Measurements from ENCODE around the gene OTUB1.

The OTUB1 gene

GRCh38 chr11:63978551-63979239, 7.5 kb upstream of the OTUB1 start:
- no peaks in the 10 kb centered on the region for H3K27me3 ChIP-seq (ENCODE audit: control insufficient read depth, low read length)
- TF ChIP-seq EZH2phosphoT487 (IDR thresholded peaks at IDR 0.05; ENCODE audit: borderline replicate concordance, low read length): no peak
- TF ChIP-seq CTCF (IDR thresholded peaks at IDR 0.05; ENCODE audit: low read depth, low read length, poor library complexity, severe bottlenecking): no peak
- H3K4me2 ChIP-seq (ENCODE audit: low read length): no peak overlapping the region
- H3K9me3 ChIP-seq (ENCODE audit: control insufficient read depth, insufficient read depth, low read length): no peaks in the 10 kb centered on the region
- peaks cover 37% of the 10 kb centered on the region for H3K4me1 ChIP-seq (ENCODE audit: control insufficient read depth, low read length)
- H3K27ac ChIP-seq (ENCODE audit: low read depth, low read length): no peak overlapping the region
- no peak overlapping the region for H3K4me3 ChIP-seq (ENCODE audit: low read length)
- no peaks in the 10 kb centered on the region for H3F3A ChIP-seq (ENCODE audit: control insufficient read depth, insufficient read depth)
- peaks cover 62% of the 10 kb centered on the region for H3K79me2 ChIP-seq (ENCODE audit: control insufficient read depth, low read length)
- H3K36me3 ChIP-seq (ENCODE audit: control insufficient read depth, low read length): peaks cover 31% of the 10 kb centered on the region
- no peaks in the 10 kb centered on the region; the same call in 1 of the 2 replicates for H4K20me1 ChIP-seq (ENCODE audit: control insufficient read depth, insufficient read depth, low read depth, low read length)
- H3K9me2 ChIP-seq (replicated peaks; ENCODE audit: control insufficient read depth, low read length): no peaks in the 10 kb centered on the region

DNA sequence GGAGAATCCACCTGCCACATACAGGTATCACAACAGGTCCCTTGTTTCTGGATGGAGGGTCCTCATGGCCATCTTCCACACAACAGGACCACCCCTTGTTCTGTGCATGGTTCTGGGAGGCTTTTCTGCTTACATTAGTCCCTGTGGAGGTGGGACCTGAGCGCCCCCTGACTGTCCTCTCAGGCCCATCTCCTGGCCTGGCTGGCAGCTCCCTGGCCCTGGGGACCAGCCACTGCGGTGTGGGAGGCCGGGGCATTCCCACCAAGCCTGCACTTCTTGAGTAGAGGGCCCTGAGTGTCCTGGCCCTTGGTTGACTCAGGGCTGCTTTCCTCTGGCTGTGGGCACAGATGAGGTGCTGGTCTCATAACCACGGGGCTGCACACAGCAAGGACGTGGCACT, 6.8 kb upstream of the OTUB1 start:
- H3K79me2 ChIP-seq (ENCODE audit: control insufficient read depth, low read length): peaks cover 62% of the 10 kb centered on the region
- no peak overlapping the region for H3K4me2 ChIP-seq (ENCODE audit: low read length)
- H4K20me1 ChIP-seq (ENCODE audit: control insufficient read depth, insufficient read depth, low read depth, low read length): no peaks in the 10 kb centered on the region; the same call in 1 of the 2 replicates

GRCh38 chr11:63985812-63986155, 454 bp upstream of the OTUB1 start:
- no peak for TF ChIP-seq CTCF (IDR thresholded peaks at IDR 0.05; ENCODE audit: low read depth, low read length, poor library complexity, severe bottlenecking)
- no peak for TF ChIP-seq EZH2phosphoT487 (IDR thresholded peaks at IDR 0.05; ENCODE audit: borderline replicate concordance, low read length)
- H4K20me1 ChIP-seq (ENCODE audit: control insufficient read depth, insufficient read depth, low read depth, low read length): 0 out of 2 replicates have a peak, but pooled peaks cover 3% of the 10 kb centered on the region
- H3K4me3 ChIP-seq (ENCODE audit: low read length): peak overlapping the region; percentile 91
- H3K27me3 ChIP-seq (ENCODE audit: control insufficient read depth, low read length): no peaks in the 10 kb centered on the region
- H3F3A ChIP-seq (ENCODE audit: control insufficient read depth, insufficient read depth): no peaks in the 10 kb centered on the region
- H3K79me2 ChIP-seq (ENCODE audit: control insufficient read depth, low read length): peaks cover 43% of the 10 kb centered on the region
- H3K4me1 ChIP-seq (ENCODE audit: control insufficient read depth, low read length): peaks cover 34% of the 10 kb centered on the region
- peak overlapping the region; percentile 61 for H3K27ac ChIP-seq (ENCODE audit: low read depth, low read length)
- H3K9me3 ChIP-seq (ENCODE audit: control insufficient read depth, insufficient read depth, low read length): no peaks in the 10 kb centered on the region
- H3K4me2 ChIP-seq (ENCODE audit: low read length): peak overlapping the region; percentile 91
- H3K9me2 ChIP-seq (replicated peaks; ENCODE audit: control insufficient read depth, low read length): no peaks in the 10 kb centered on the region
- H3K36me3 ChIP-seq (ENCODE audit: control insufficient read depth, low read length): peaks cover 25% of the 10 kb centered on the region

More for the DNA sequence above, 6.8 kb upstream of the OTUB1 start:
- Histone ChIP-seq H3F3A (ENCODE audit: control insufficient read depth, insufficient read depth) (no peaks in the 10 kb centered on the region), H3K4me1 (ENCODE audit: control insufficient read depth, low read length) (peaks cover 33% of the 10 kb centered on the region), H3K4me3 (ENCODE audit: low read length) (no peak overlapping the region), H3K27me3 (ENCODE audit: control insufficient read depth, low read length) (no peaks in the 10 kb centered on the region), H3K36me3 (ENCODE audit: control insufficient read depth, low read length) (peaks cover 31% of the 10 kb centered on the region), H3K9me2 (replicated peaks; ENCODE audit: control insufficient read depth, low read length) (no peaks in the 10 kb centered on the region), H3K9me3 (ENCODE audit: control insufficient read depth, insufficient read depth, low read length) (no peaks in the 10 kb centered on the region), H3K27ac (ENCODE audit: low read depth, low read length) (no peak overlapping the region)
- TF ChIP-seq EZH2phosphoT487 (IDR thresholded peaks at IDR 0.05; ENCODE audit: borderline replicate concordance, low read length): no peak
- no peak for TF ChIP-seq CTCF (IDR thresholded peaks at IDR 0.05; ENCODE audit: low read depth, low read length, poor library complexity, severe bottlenecking)
